Measurements from ENCODE around the gene GJC1. TPM values are rescaled to one million over a fixed set of nuclear protein-coding genes. Genes with fewer than 3 reads are reported as not detected.

Gene GJC1
- 1 to 10 TPM; 2.1 to 9.2 (median 4.6) TPM for total RNA-seq

DNA sequence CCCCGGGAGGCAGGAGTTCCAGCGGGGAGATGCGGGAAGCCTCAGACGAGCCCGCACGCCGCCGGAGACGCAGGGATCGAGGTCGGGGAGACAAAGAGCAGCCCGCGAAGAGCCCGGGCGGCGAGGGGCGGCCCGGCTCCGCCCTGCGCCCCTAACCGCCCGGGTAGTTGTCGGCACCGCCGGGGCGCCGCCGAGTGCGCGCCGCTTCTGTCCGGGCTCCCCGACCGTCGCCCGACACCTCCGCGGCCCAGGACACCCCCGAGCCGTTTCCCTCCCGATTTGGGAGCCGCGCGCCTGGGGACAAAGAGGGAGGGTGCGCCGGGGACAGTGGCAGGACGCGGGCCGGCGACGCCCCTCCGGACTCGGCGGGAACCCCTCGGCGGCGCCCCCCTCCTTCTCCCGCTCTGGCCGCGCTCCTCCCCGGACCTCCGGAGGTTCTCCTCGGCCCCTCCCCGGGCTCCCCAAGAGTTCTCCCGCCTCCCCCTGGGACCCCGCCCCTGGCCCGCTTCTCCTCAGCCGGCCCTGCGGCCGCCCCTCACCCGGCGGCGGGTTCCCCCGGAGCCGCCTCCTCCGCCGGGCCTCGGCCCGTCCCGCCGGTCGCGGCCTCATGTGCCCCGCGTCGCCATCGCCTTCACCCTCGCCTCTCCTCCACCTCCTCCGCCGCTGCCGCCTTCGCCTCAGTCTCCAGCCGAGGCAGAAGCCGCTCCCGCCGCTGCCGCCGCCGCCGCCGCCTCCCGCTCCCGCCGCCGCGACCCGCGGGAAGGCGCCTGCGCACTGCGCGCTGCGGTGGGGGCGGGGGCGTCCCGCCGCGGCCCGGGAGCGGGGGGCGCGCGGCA is at the start of gene GJC1:
Gene GJC1, minus strand, starts transcription at position 765 of the 836 bp plus-strand sequence. CDS start 24,470 bp downstream, outside the sequence.
- Histone ChIP-seq H3K9me3 (no peaks in the 10 kb centered on the region), H3K4me1 (peaks cover 0 to 7% of the 10 kb centered on the region in 2 donors), H3K27ac (peak within 1 kb of the TSS; percentile 50 to 66 (median 54)), H3K36me3 (no peaks in the 10 kb centered on the region), H3K27me3 (peaks cover 60 to 78% (median 72%) of the 10 kb centered on the region in 3 donors), H3K4me3 (peak within 1 kb of the TSS; percentile 48 to 56 (median 52))
- no peak for ATAC-seq
- in situ Hi-C loops (cut with MboI; ENCODE audit: low sequenced_read_pairs in 4 of 4), result no loop called here
- intact Hi-C loops (cut with DNase I; ENCODE audit: low total_unique reads), result no loop called here
- TF ChIP-seq, protein P1, sequence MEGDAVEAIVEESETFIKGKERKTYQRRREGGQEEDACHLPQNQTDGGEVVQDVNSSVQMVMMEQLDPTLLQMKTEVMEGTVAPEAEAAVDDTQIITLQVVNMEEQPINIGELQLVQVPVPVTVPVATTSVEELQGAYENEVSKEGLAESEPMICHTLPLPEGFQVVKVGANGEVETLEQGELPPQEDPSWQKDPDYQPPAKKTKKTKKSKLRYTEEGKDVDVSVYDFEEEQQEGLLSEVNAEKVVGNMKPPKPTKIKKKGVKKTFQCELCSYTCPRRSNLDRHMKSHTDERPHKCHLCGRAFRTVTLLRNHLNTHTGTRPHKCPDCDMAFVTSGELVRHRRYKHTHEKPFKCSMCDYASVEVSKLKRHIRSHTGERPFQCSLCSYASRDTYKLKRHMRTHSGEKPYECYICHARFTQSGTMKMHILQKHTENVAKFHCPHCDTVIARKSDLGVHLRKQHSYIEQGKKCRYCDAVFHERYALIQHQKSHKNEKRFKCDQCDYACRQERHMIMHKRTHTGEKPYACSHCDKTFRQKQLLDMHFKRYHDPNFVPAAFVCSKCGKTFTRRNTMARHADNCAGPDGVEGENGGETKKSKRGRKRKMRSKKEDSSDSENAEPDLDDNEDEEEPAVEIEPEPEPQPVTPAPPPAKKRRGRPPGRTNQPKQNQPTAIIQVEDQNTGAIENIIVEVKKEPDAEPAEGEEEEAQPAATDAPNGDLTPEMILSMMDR (IDR thresholded peaks at IDR 0.05 in 4 of 5, conservative IDR thresholded peaks at IDR 0.05 in 1 of 5), result no peak
- TF ChIP-seq POLR2A (IDR thresholded peaks at IDR 0.05), result no peak
- no peak for DNase-seq

DNA sequence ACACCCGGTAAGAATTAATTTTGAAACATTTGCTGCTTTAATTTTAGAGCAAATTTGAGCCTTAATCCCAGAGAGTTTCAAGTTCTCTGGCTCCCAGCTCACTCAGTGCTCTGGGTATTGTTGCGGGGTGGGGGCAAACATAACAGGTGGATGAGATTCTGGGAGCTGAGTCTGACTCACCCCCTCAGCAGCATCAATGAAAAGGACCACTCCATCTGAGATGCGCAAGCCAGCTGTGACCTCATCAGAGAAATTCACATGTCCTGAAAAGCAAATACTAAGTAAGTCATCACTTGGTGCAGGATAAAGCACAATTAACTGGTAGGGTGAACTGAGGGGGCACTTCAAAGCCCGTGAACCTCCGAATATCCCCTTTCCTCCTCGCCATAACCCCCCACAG is 49.3 kb upstream of the GJC1 start:
- Histone ChIP-seq H3K9me3 (no peaks in the 10 kb centered on the region), H3K36me3 (peaks cover 3 to 78% of the 10 kb centered on the region in 2 donors), H3K27me3 (no peaks in the 10 kb centered on the region), H3K4me1 (no peaks in the 10 kb centered on the region), H3K27ac (no peak overlapping the region), H3K4me3 (no peak overlapping the region)
- DNase-seq (no peak), ATAC-seq (no peak)
- TF ChIP-seq, protein P1 (IDR thresholded peaks at IDR 0.05 in 4 of 5, conservative IDR thresholded peaks at IDR 0.05 in 1 of 5), result no peak
- TF ChIP-seq POLR2A (IDR thresholded peaks at IDR 0.05), result no peak
- intact Hi-C loops (cut with DNase I; ENCODE audit: low total_unique reads) (no loop called here), in situ Hi-C loops (cut with MboI; ENCODE audit: low sequenced_read_pairs in 4 of 4) (no loop called here)

DNA sequence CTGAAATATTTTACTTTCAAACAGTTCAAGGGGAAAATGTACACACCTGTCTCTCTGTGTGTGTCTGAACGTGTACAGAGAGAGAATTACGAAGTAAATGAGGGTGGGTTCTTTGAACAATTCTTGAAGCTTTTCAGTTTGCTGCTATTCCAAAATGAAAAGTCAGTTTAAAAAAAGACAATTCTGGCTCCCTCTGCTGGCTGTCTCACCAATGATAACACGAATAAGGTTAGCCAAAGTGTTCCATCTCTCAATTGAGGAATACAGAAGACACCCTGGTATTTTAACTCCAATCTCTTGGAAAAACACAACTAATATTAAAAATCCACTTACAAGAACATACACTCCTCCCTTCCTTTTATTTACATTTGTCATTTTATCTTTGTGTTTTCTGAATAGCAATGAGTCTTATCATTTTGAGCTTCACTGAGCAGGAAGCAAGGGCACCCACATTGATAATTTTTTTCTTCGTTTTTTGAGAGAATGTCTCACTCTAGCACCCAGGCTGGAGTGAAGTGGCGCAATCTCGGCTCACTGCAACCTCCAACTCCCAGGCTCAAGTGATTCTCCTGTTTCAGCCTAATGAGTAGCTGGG is 48.6 kb upstream of the GJC1 start:
- ATAC-seq (no peak), DNase-seq (no peak)
- no peaks in the 10 kb centered on the region for H3K4me1 ChIP-seq
- peaks cover 3 to 75% of the 10 kb centered on the region in 2 donors for H3K36me3 ChIP-seq
- in situ Hi-C loops (cut with MboI; ENCODE audit: low sequenced_read_pairs in 4 of 4) (no loop called here), intact Hi-C loops (cut with DNase I; ENCODE audit: low total_unique reads) (loop anchor here (1.0 kb wide), 1 partner anchor 103 kb away; no protein-coding TSS in a partner anchor)
- no peak overlapping the region for H3K4me3 ChIP-seq
- H3K27ac ChIP-seq, result no peak overlapping the region
- H3K27me3 ChIP-seq, result no peaks in the 10 kb centered on the region
- no peak for TF ChIP-seq POLR2A (IDR thresholded peaks at IDR 0.05)
- TF ChIP-seq, protein P1 (IDR thresholded peaks at IDR 0.05 in 4 of 5, conservative IDR thresholded peaks at IDR 0.05 in 1 of 5), result peak in 4 of 5 experiments; percentile 8 to 40 (median 28)
- H3K9me3 ChIP-seq, result no peaks in the 10 kb centered on the region

DNA sequence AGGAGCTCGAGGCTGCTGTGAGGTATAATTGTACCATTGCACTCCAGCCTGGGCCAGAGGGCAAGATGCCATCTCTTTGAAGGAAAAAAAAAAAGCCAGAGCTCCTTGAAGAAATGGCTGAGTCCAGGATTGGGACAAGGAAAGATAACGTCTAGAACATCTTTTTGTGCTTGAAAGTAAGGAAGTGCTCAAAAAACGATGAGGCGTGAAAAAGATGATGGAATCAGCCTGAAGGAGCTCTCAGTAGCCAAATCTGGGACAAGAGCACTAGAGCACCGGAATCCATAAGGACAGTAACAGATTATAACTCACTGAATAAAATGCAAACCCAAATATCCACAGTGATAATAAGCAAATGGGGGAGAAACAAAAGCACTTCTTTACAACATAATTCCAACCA is 47.0 kb upstream of the GJC1 start:
- no peak overlapping the region for H3K4me3 ChIP-seq
- ATAC-seq, result no peak
- H3K9me3 ChIP-seq, result no peaks in the 10 kb centered on the region
- TF ChIP-seq POLR2A (IDR thresholded peaks at IDR 0.05), result no peak
- TF ChIP-seq, protein P1 (IDR thresholded peaks at IDR 0.05 in 4 of 5, conservative IDR thresholded peaks at IDR 0.05 in 1 of 5), result no peak
- H3K4me1 ChIP-seq, result peaks cover 8 to 12% of the 10 kb centered on the region in 2 donors
- in situ Hi-C loops (cut with MboI; ENCODE audit: low sequenced_read_pairs in 4 of 4) (no loop called here), intact Hi-C loops (cut with DNase I; ENCODE audit: low total_unique reads) (no loop called here)
- no peak overlapping the region for H3K27ac ChIP-seq
- no peak for DNase-seq
- peaks cover 3 to 59% of the 10 kb centered on the region in 2 donors for H3K36me3 ChIP-seq
- no peaks in the 10 kb centered on the region for H3K27me3 ChIP-seq

All from gastrocnemius medialis (tissue), 4 donors.